Gastrocnemius medialis (tissue), 4 donors: ENCODE measurements around the gene E2F4.

Experiments
- POLR2A ChIP-seq, 2 donors: fragments of 450-650 bp; IDR thresholded peaks; one replicate each; pipeline ENCODE4 v1.6.1; 2017; ENCODE audit warnings: antibody characterized with exemption in 2 of 2, mild to moderate bottlenecking in 2 of 2, moderate library complexity in 2 of 2
- TF ChIP-seq, protein P1 (sequence below), 5 experiments: fragments of 450-650 bp in 3 of 5; fragments of 200-600 bp in 2 of 5; sonication (generic) in 2 of 5; IDR thresholded peaks in 4 of 5; conservative IDR thresholded peaks in 1 of 5; 1 replicate in 4 of 5; 2 replicates in 1 of 5; pipeline ENCODE4 v1.5.1; 2016 to 2019; ENCODE audit warnings: antibody characterized with exemption in 5 of 5, mild to moderate bottlenecking in 3 of 5, moderate library complexity in 3 of 5

GRCh38 chr16:67226804-67227566 lies 35.0 kb downstream of the E2F4 start, which contains the start of gene TMEM208:
- TF ChIP-seq POLR2A (IDR thresholded peaks at IDR 0.05) = peak; percentile 73 to 87
- TF ChIP-seq, protein P1, sequence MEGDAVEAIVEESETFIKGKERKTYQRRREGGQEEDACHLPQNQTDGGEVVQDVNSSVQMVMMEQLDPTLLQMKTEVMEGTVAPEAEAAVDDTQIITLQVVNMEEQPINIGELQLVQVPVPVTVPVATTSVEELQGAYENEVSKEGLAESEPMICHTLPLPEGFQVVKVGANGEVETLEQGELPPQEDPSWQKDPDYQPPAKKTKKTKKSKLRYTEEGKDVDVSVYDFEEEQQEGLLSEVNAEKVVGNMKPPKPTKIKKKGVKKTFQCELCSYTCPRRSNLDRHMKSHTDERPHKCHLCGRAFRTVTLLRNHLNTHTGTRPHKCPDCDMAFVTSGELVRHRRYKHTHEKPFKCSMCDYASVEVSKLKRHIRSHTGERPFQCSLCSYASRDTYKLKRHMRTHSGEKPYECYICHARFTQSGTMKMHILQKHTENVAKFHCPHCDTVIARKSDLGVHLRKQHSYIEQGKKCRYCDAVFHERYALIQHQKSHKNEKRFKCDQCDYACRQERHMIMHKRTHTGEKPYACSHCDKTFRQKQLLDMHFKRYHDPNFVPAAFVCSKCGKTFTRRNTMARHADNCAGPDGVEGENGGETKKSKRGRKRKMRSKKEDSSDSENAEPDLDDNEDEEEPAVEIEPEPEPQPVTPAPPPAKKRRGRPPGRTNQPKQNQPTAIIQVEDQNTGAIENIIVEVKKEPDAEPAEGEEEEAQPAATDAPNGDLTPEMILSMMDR (IDR thresholded peaks at IDR 0.05 in 4 of 5, conservative IDR thresholded peaks at IDR 0.05 in 1 of 5) = peak in 1 of 5 experiments; percentile 33
